Endothelial cell of umbilical vein (primary cell): Measurements from ENCODE around the gene EPAS1. TPM values are rescaled to one million over a fixed set of nuclear protein-coding genes. Genes with fewer than 3 reads are reported as not detected.

Source experiments
- BruUV-seq: library from RNA; stranded (reverse); fragments of 400-500 nt; replicated peaks from 2 replicates; lab custom pipeline; 2021; lab: Mats Ljungman, UMichigan
- CTCF ChIA-PET: fragments of 300-600, 350-600 bp; sonication (Branson Sonifier 250); formaldehyde crosslinking; loops from one replicate; lab custom pipeline; 2021; ENCODE audit warnings: antibody characterized with exemption, inconsistent platforms; lab: Charles Lee
- POLR2A ChIA-PET: fragments of 300-600, 350-600 bp; sonication (Branson Sonifier 250); formaldehyde crosslinking; loops from one replicate; lab custom pipeline; 2021; ENCODE audit warnings: antibody characterized with exemption, inconsistent platforms; lab: Charles Lee
- DNase-seq: peaks from one replicate; pipeline ENCODE4 v3.0.0-alpha.2; 2011; ENCODE audit warnings: low read depth, low spot score
- FAIRE-seq: peaks from 2 replicates; lab custom pipeline; 2011; peaks lifted over from hg19 to GRCh38; lab: Jason Lieb, UNC
- H2AFZ ChIP-seq: 2 replicates; pipeline ENCODE4 v1.6.0; 2012; ENCODE audit warnings: low read depth, low read length, control low read depth, inconsistent platforms
- H3K27ac ChIP-seq: 2 replicates; pipeline ENCODE4 v1.5.1; 2011; ENCODE audit warnings: low read depth, mild to moderate bottlenecking, control low read depth, low read length, moderate library complexity; ENCODE audit not compliant: insufficient read depth
- H3K27me3 ChIP-seq, 2 experiments: 2 replicates each; pipeline versions ENCODE4 v1.6.0 to v1.6.1; 2011; ENCODE audit warnings: low read length in 2 of 2, mixed read lengths in 1 of 2; ENCODE audit not compliant: control insufficient read depth in 2 of 2, insufficient read depth in 2 of 2
- H3K36me3 ChIP-seq, 2 experiments: 2 replicates in 1 of 2; 3 replicates in 1 of 2; pipeline ENCODE4 v1.5.1; 2011; ENCODE audit warnings: low read length in 2 of 2, mild to moderate bottlenecking in 1 of 2, moderate library complexity in 1 of 2; ENCODE audit not compliant: control insufficient read depth in 2 of 2, insufficient read depth in 2 of 2; ENCODE audit errors: extremely low read depth in 1 of 2
- H3K4me1 ChIP-seq: 3 replicates; pipeline ENCODE4 v1.5.1; 2011; ENCODE audit warnings: mild to moderate bottlenecking, low read length; ENCODE audit not compliant: control insufficient read depth, insufficient read depth; ENCODE audit errors: extremely low read depth
- H3K4me2 ChIP-seq: 2 replicates; pipeline ENCODE4 v1.6.1; 2011; ENCODE audit warnings: low read length, control low read depth, mixed read lengths; ENCODE audit not compliant: insufficient read depth
- H3K4me3 ChIP-seq, 3 experiments: fragments of 200-600 bp in 1 of 3; sonication (generic), shearing (Covaris generic) in 1 of 3; replicated peaks in 1 of 3; 2 replicates each; pipeline ENCODE4 v1.5.1; 2011 to 2016; ENCODE audit warnings: control low read depth in 3 of 3, low read length in 3 of 3, mild to moderate bottlenecking in 2 of 3, inconsistent platforms in 1 of 3, low read depth in 1 of 3, moderate library complexity in 1 of 3; ENCODE audit not compliant: insufficient read depth in 1 of 3
- H3K79me2 ChIP-seq: 2 replicates; pipeline ENCODE4 v1.6.0; 2012; ENCODE audit warnings: low read length, inconsistent platforms; ENCODE audit not compliant: control insufficient read depth, insufficient read depth
- H3K9ac ChIP-seq: replicated peaks from 2 replicates; pipeline ENCODE3; 2011; ENCODE audit warnings: low read length, control low read depth; ENCODE audit not compliant: insufficient read depth; ENCODE audit errors: extremely low read depth
- H3K9me1 ChIP-seq: replicated peaks from 3 replicates; pipeline ENCODE4 v1.6.0; 2011; ENCODE audit warnings: mild to moderate bottlenecking, low read length; ENCODE audit not compliant: control insufficient read depth, insufficient read depth; ENCODE audit errors: extremely low read depth
- H3K9me3 ChIP-seq: replicated peaks from 2 replicates; pipeline ENCODE4 v1.5.1; 2012; ENCODE audit warnings: low read length, inconsistent platforms; ENCODE audit not compliant: control insufficient read depth, insufficient read depth
- H4K20me1 ChIP-seq: replicated peaks from 2 replicates; pipeline ENCODE3; 2011; ENCODE audit warnings: mild to moderate bottlenecking, low read length; ENCODE audit not compliant: control insufficient read depth, insufficient read depth; ENCODE audit errors: extremely low read depth
- EZH2 ChIP-seq: IDR thresholded peaks from 2 replicates; pipeline ENCODE4 v1.6.1; 2012; ENCODE audit warnings: borderline replicate concordance, low read depth, mild to moderate bottlenecking, moderate library complexity, low read length, inconsistent platforms; ENCODE audit not compliant: severe bottlenecking
- FOS ChIP-seq: IDR thresholded peaks from 2 replicates; pipeline ENCODE4 v1.6.1; 2011; ENCODE audit warnings: mild to moderate bottlenecking, low read length, moderate library complexity, borderline replicate concordance; ENCODE audit not compliant: insufficient read depth
- GATA2 ChIP-seq: IDR thresholded peaks from 2 replicates; pipeline ENCODE4 v1.7.0; 2011; ENCODE audit warnings: low read depth, mild to moderate bottlenecking, moderate library complexity, mixed read lengths, low read length; ENCODE audit not compliant: insufficient read length, insufficient read depth
- JUN ChIP-seq: IDR thresholded peaks from 2 replicates; pipeline ENCODE4 v1.6.1; 2011; ENCODE audit warnings: borderline replicate concordance, low read depth; ENCODE audit not compliant: insufficient read length, insufficient read depth
- MYC ChIP-seq: IDR thresholded peaks from one replicate; pipeline ENCODE4 v1.6.1; 2011; ENCODE audit warnings: mild to moderate bottlenecking, low read depth, low read length
- POLR2A ChIP-seq: IDR thresholded peaks from 2 replicates; pipeline ENCODE4 v1.6.1; 2012; ENCODE audit warnings: low read depth, mild to moderate bottlenecking, control low read depth, low read length
- POLR2AphosphoS5 ChIP-seq: IDR thresholded peaks from 2 replicates; pipeline ENCODE4 v1.6.1; 2012; ENCODE audit warnings: low read depth, mild to moderate bottlenecking, control low read depth, low read length, moderate library complexity; ENCODE audit not compliant: insufficient read depth
- dilution Hi-C: fragments of 300-500 bp; cut with MboI; formaldehyde crosslinking; loops from one replicate; pipeline ENCODE4 v1.15.0; 2019; ENCODE audit warnings: low sequenced_read_pairs; ENCODE audit not compliant: extremely low pct_ligation_motif_present
- intact Hi-C: fragments of 100-400 bp; cut with micrococcal nuclease; formaldehyde crosslinking; loops from one replicate; pipeline ENCODE4 v1.10.0; 2022
- polyA plus RNA-seq, 4 experiments: library from polyadenylated mRNA; depleted of rRNA in 3 of 4; stranded (reverse) in 3 of 4; unstranded in 1 of 4; fragments of >200 nt; gene quantifications; 2 replicates each; pipeline versions ENCODE4 v1.2.1 to v1.2.3, GENCODE V29; 2011 to 2012; ENCODE audit warnings: missing spikeins in 1 of 4
- total RNA-seq: library from RNA; stranded (reverse); gene quantifications from 2 replicates; pipeline ENCODE4 v1.2.3, GENCODE V29; 2021
- TF ChIP-seq, protein P1 (sequence below): IDR thresholded peaks from 2 replicates; pipeline ENCODE4 v1.6.1; 2011; ENCODE audit not compliant: insufficient read depth, insufficient read length
- TF ChIP-seq, protein P2 (sequence below), 2 donors: IDR thresholded peaks; 1 replicate in 1 of 2; 2 replicates in 1 of 2; pipeline ENCODE4 v1.5.1; 2011; ENCODE audit warnings: low read length in 2 of 2, mild to moderate bottlenecking in 2 of 2, moderate library complexity in 2 of 2, control low read depth in 1 of 2, inconsistent platforms in 1 of 2, low read depth in 1 of 2; ENCODE audit not compliant: insufficient read depth in 1 of 2; ENCODE audit errors: extremely low read depth in 1 of 2

Gene EPAS1
- total and polyA plus RNA-seq, 2 donors (not counting 3 experiments of a cell fraction or from before 2014, with no cell fraction given) = 229 to 374 TPM

DNA sequence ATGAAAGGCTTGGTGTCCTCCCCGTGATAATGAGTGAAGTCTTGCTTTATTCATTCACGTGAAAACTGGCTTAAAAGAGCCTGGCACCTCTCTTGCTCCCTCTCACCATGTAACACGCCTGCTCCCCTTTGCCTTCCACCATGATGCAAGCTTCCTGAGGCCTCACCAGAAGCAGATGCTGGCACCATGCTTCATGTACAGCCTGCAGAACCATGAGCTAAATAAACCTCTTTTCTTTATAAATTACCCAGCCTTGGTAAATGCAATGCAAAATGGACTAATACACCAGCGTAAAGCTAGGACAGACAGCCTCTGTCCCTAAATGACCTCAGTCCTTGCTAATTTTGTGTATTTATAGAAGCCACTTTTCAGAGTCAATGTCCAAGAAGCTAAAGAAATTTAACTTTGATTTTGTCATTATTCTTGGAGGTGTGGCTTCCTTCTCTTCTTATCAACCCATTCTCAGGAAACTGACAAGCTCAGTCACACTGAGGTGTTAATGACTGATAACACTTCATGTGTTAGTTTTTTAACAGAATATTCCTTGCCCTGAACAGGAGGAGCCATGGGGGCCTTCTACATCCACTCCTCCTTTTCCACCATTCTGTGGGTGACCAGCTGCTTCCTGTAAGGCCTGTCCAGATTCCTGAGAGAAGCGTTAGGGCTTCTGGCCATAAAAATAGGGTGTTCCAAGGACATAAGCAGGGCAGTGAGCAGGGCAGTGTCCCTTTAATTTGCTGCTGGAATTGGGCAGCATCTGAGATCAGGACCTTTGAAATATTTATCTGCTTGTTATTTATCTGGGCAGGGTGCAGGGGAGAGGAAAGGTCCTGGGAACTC lies 38.0 kb upstream of the EPAS1 start:
- Histone ChIP-seq H3K9me1 (no peaks in the 10 kb centered on the region), H3K27ac (peak overlapping the region; percentile 62), H3K4me1 (peaks cover 36% of the 10 kb centered on the region), H3K79me2 (no peaks in the 10 kb centered on the region), H3K4me2 (peak overlapping the region; percentile 26), H3K4me3 (no peak overlapping the region), H3K27me3 (no peaks in the 10 kb centered on the region), H2AFZ (peak overlapping the region; percentile 4), H3K36me3 (no peaks in the 10 kb centered on the region), H4K20me1 (no peaks in the 10 kb centered on the region), H3K9me3 (no peaks in the 10 kb centered on the region), H3K9ac (peak overlapping the region; percentile 17)
- dilution Hi-C loops = no loop called here
- POLR2A ChIA-PET = interaction anchor here (0.9 to 1.1 kb wide), 2 partner anchors 38 to 88 kb away, joined by 4 to 9 read pairs; partner anchors contain the start of gene EPAS1
- DNase-seq (peak; percentile 89), FAIRE-seq (peak; percentile 89)
- intact Hi-C loops = no loop called here
- TF ChIP-seq POLR2AphosphoS5 = peak; percentile 21
- TF ChIP-seq FOS = peak; percentile 26
- TF ChIP-seq, protein P1, sequence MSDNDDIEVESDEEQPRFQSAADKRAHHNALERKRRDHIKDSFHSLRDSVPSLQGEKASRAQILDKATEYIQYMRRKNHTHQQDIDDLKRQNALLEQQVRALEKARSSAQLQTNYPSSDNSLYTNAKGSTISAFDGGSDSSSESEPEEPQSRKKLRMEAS = no peak
- peak; percentile 83 for TF ChIP-seq GATA2
- CTCF ChIA-PET = interaction anchor here (1.0 to 1.7 kb wide), 8 partner anchors 9 to 196 kb away, joined by 3 to 9 read pairs (median 4); partner anchors contain the start of gene EPAS1
- BruUV-seq = no TSS peak

DNA sequence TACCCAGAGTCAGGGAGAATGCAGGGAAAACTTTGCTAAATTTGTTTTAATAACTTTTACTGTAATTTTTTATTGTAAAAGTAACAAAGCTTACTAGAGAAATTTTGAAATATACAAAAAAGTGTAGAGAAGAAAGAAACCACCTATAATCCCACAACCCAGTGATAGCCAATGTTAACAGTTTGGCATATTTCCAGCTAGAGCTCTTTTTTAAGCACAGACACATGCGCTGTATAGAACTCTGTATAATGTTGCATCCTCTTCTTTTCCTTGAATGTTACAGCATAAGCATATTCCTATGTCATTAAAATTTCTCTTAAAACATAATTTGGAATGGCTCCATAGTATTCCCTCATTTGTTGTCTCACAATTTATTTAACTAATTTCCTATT lies 37.4 kb upstream of the EPAS1 start:
- no peak for FAIRE-seq
- TF ChIP-seq GATA2 (no peak), JUN (no peak), EZH2 (no peak), MYC (no peak), POLR2A (no peak), POLR2AphosphoS5 (no peak), FOS (no peak)
- TF ChIP-seq, protein P2, sequence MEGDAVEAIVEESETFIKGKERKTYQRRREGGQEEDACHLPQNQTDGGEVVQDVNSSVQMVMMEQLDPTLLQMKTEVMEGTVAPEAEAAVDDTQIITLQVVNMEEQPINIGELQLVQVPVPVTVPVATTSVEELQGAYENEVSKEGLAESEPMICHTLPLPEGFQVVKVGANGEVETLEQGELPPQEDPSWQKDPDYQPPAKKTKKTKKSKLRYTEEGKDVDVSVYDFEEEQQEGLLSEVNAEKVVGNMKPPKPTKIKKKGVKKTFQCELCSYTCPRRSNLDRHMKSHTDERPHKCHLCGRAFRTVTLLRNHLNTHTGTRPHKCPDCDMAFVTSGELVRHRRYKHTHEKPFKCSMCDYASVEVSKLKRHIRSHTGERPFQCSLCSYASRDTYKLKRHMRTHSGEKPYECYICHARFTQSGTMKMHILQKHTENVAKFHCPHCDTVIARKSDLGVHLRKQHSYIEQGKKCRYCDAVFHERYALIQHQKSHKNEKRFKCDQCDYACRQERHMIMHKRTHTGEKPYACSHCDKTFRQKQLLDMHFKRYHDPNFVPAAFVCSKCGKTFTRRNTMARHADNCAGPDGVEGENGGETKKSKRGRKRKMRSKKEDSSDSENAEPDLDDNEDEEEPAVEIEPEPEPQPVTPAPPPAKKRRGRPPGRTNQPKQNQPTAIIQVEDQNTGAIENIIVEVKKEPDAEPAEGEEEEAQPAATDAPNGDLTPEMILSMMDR (IDR thresholded peaks at IDR 0.05; ENCODE audit: extremely low read depth in 1 of 2, insufficient read depth in 1 of 2, low read depth in 1 of 2, low read length in 2 of 2) = no peak
- TF ChIP-seq, protein P1 = no peak
- Histone ChIP-seq H3K9me3 (no peaks in the 10 kb centered on the region), H3K4me2 (peak overlapping the region; percentile 26), H3K4me3 (no peak overlapping the region), H3K36me3 (no peaks in the 10 kb centered on the region), H3K79me2 (no peaks in the 10 kb centered on the region), H3K9me1 (no peaks in the 10 kb centered on the region), H3K9ac (peak overlapping the region; percentile 17), H3K27ac (peak overlapping the region; percentile 62), H3K27me3 (no peaks in the 10 kb centered on the region), H2AFZ (no peak overlapping the region), H3K4me1 (peaks cover 36% of the 10 kb centered on the region), H4K20me1 (no peaks in the 10 kb centered on the region)
- dilution Hi-C loops (no loop called here), intact Hi-C loops (no loop called here)
- BruUV-seq = no TSS peak
- no peak for DNase-seq
- ChIA-PET POLR2A (interaction anchor here (0.9 to 1.1 kb wide), 2 partner anchors 38 to 88 kb away, joined by 4 to 9 read pairs; partner anchors contain the start of gene EPAS1), CTCF (interaction anchor here (1.0 to 1.7 kb wide), 8 partner anchors 8 to 197 kb away, joined by 3 to 9 read pairs (median 4); partner anchors contain the start of gene EPAS1)
